GM12872 (cell line): ENCODE results near the gene GUK1.

Experiments used
- TF ChIP-seq, protein P1 (sequence below): IDR thresholded peaks from 3 replicates; pipeline ENCODE4 v1.5.1; 2011; ENCODE audit warnings: low read depth, mild to moderate bottlenecking, low read length, moderate library complexity; ENCODE audit not compliant: insufficient read depth

Gene GUK1

DNA sequence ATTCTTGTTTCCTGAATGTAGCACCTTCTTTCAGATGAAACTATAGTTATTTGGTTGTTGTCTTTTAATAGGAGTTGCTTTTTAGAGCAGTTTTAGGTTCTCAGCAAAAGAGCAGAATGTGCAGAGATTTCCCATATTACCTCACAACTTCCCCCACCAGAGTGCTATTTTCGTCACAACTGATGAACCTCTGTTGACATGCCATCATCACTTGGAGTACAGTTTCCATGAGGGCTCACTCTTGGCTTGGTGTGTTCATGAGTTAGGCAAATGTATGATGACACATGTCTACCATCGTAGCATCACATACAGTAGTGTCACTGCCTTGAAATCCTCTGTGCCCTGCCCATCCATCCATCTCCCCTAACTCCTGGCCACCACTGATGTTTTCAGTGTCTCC, 29.3 kb downstream of the GUK1 start:
- TF ChIP-seq, protein P1, sequence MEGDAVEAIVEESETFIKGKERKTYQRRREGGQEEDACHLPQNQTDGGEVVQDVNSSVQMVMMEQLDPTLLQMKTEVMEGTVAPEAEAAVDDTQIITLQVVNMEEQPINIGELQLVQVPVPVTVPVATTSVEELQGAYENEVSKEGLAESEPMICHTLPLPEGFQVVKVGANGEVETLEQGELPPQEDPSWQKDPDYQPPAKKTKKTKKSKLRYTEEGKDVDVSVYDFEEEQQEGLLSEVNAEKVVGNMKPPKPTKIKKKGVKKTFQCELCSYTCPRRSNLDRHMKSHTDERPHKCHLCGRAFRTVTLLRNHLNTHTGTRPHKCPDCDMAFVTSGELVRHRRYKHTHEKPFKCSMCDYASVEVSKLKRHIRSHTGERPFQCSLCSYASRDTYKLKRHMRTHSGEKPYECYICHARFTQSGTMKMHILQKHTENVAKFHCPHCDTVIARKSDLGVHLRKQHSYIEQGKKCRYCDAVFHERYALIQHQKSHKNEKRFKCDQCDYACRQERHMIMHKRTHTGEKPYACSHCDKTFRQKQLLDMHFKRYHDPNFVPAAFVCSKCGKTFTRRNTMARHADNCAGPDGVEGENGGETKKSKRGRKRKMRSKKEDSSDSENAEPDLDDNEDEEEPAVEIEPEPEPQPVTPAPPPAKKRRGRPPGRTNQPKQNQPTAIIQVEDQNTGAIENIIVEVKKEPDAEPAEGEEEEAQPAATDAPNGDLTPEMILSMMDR = no peak

DNA sequence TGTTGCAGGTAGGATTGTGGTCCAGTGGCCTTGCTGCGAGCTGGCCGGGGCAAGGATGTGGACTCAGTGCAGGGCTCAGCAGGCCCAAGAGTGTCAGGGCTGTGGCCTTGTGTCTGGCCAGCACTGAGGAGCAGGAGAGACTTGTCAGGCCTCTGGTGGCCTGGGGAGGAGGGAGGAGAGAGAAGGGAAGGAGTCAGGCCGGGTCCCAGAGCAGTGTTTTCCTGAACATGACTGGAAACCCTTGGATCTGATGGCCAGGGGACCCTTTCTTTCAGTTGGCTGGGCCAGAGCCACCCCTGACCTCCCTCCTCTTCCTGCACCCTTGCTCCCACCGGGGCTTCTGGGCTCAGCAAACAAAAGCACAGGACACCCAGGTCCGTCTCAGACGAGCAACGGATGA, 30.6 kb downstream of the GUK1 start:
- TF ChIP-seq, protein P1 = no peak

DNA sequence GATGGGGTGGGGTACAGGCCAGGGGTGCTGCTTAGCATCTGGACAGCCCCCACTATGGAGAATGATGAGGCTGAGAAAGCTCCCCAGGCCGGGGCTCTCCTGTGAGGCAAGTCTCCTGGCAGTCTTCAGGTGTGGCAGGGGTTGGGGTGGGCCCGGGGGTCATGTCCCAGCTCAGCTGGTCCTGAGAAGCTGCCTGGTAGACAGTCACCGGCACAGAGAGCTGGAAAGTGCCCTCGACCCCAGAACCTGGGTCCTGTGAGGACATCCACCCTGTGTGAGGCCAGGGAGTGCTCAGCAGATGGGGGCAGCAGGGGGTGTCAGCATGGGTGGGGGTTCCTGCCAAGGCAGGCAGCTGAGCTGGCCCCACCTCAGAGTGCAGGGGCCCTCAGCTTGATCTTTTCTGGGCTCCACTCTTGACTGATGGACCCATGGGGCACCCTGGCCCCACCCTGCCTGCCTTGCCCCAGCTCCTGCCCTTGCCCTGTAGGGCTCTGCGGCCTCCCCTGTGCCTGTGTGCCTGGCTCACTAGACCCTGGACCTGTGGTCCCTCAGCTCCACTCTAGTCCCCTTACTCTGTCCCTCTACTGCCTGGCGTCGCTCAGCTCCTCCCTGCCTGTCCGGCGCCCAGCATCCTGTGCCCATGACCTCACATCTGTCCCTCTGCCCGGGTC, 31.3 kb downstream of the GUK1 start:
- TF ChIP-seq, protein P1 = no peak

DNA sequence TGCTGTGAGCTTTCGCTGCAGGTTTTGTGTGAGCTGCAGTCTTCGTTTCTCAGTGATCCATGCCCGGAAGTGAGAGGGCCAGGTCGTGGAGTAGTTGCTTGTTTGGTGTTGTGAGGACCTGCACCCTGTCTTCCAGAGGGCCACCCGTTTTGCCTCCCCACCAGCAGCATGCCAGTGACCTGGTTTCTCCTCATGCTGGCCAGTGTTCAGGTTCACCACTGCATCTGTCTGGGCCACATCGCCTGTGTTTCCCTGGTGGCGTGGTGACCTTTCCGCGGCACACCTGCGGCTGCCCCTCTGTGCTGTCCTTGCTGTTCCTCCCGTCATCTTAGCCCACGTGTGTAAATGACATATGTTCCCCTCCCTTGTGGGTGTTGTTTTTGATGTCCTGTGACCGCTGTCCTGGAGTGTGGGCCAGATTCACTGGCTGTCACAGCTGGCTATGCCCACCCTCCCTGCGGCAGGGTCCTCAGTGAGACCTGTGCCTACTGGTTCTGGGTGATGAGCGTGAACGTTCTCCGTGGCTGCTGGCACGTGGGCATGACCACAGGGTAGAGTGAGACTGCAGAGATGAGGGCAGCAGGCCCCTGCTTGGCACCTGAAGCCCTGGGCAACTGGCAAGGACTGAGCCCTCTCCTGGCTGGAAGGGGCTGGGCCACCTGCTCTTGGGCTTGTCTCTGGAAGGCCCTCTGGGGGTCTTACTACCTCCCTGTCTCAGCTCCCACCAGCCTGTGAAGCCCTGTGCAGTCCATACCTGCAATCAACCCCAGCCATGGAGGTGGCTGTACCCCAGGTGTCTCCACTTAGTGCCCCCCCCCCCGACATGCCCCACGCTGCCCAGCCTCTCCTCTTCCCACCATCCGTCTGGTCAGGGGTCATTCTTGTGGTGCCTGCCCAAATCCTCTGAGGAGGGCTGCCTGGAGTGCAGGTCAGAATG, 32.8 kb downstream of the GUK1 start:
- TF ChIP-seq, protein P1 = no peak

DNA sequence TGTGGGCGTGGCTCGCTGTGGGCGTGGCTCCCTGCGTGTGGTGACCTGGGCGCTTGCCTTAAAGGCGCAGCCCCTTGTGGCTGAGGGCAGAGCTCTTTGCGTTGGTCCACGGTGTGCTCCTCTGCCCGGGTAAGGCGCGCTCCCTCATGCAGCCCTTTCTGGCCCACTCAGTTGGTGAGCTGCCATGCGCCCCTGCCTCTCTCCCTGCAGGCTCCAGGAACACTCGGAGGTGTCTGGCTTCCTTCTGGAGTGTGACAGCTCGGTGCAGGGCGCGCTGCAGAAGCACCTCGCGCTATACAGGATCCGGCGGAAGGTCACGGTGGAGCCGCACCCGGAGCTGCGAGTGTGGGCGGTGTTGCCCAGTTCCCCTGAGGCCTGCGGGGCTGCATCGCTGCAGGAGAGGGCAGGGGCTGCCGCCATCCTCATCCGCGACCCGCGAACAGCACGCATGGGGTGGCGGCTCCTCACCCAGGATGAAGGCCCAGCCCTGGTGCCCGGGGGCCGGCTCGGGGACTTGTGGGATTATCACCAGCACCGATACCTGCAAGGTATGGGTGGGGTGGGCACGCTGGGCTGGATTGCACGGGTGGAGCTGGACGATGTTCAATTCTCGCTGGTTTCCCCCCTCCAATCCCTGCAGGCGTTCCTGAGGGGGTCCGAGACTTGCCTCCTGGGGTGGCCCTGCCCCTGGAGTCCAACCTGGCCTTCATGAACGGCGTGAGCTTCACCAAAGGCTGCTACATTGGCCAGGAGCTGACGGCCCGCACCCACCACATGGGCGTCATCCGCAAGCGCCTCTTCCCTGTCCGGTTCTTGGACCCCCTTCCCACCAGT, 34.6 kb downstream of the GUK1 start:
- TF ChIP-seq, protein P1 = no peak

DNA sequence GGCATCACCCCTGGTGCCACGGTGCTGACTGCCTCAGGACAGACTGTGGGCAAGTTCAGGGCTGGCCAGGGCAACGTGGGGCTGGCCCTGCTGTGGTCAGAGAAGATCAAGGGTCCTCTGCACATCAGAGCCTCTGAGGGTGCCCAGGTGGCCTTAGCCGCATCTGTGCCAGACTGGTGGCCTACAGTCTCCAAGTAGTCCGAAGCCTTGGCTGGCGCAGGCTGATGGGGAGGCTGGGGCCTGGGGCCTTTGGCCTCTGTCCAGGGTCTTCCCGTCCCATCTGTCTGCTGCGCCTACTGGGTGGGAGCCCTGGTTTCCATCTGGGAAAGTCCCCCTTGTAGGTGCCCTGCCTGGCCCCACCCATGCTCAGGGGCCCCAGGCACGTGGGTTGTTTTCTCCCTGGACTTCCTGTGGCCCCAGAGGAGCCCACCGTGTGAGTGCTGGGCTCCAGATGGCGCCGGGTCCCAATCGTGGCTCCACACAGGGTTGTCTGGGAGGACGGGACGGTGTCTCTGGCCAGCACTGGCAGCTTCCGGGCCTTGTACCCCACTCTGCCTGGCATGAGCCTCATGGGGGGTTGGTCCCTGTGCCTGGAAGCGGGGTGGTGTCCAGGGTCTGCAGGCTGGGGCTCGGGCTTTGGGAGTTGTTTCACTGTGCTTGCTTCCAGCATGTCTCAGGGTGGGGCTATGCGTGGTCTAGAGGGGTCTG, 35.4 kb downstream of the GUK1 start:
- TF ChIP-seq, protein P1 = no peak

DNA sequence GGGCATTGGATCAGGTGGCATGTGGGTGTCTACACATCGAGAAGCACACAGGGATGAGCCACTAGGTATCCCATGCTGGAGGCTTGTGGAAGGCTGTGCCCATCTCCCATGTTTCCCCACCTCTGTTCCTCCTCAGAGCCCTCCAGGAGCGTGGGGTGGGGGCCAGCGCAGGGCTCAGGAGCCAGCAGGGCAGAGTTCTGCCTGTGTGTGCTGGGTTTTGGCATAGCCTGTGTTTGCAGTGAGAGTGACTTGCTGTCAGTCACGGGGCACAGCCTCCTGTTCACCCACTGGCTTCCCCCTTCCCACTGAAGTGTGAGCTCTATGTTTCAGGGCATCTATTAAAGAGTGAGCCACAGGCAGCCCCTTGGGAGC, 35.9 kb downstream of the GUK1 start:
- TF ChIP-seq, protein P1 = no peak
